ENCODE results near the gene HBM.
"Not testable (repeated sequence)": the region's sequence is repeated elsewhere in the genome, so short reads cannot be mapped to it uniquely, and the experiment has no call there.

The HBM gene

DNA sequence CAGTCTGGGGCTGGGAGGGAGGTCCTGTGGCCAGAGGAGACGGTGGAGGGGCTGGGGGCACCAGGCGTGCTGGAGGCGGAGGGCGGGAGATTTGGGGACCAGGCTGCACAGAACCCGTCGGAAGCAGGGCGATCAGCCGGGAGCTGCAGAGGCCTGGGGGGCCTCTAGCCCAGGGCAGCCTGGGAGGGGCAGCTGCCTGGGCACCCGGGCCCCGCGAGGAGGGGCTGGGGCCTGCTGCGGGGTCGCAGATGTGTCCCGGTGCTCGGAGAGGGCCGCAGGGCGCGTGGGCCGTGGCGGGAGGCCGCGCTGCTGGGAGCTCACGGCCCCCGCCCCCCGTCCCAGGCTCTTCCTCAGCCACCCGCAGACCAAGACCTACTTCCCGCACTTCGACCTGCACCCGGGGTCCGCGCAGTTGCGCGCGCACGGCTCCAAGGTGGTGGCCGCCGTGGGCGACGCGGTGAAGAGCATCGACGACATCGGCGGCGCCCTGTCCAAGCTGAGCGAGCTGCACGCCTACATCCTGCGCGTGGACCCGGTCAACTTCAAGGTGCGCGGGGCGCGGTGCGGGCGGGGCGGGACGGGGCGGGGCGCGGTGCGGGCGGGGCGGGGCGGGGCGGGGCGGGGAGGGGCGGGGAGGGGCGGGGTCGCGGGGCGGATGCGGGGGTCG is 12.1 kb upstream of the HBM start:
- H3K4me3 ChIP-seq (ENCODE audit: low read depth, low read length); H3K4ac ChIP-seq (ENCODE audit: low read depth, low read length); H3K14ac ChIP-seq (ENCODE audit: low read length); H2BK5ac ChIP-seq (ENCODE audit: low read depth, low read length, poor library complexity); H3K9ac ChIP-seq (ENCODE audit: low read length); H3K18ac ChIP-seq (ENCODE audit: low read length); DNase-seq; H3K79me1 ChIP-seq (ENCODE audit: low read length); H4K8ac ChIP-seq (ENCODE audit: low read depth, low read length); H2BK120ac ChIP-seq (ENCODE audit: insufficient read depth, low read length, poor library complexity); H2AK5ac ChIP-seq (ENCODE audit: low read length); H4K12ac ChIP-seq (ENCODE audit: low read depth, low read length); H2AFZ ChIP-seq (ENCODE audit: insufficient read depth, low read length, poor library complexity); H3K79me2 ChIP-seq (ENCODE audit: control insufficient read depth, insufficient read depth, low read length, poor library complexity); H3K27ac ChIP-seq (ENCODE audit: low read depth, low read length); H2BK12ac ChIP-seq (ENCODE audit: low read length); H3K36me3 ChIP-seq (ENCODE audit: control insufficient read depth in 1 of 2, insufficient read depth in 2 of 2, low read length in 2 of 2); H3K4me1 ChIP-seq (ENCODE audit: control insufficient read depth in 1 of 2, insufficient read depth in 2 of 2, low read length in 2 of 2); H4K91ac ChIP-seq (ENCODE audit: low read depth, low read length); H3K4me2 ChIP-seq (ENCODE audit: low read length); H3K23ac ChIP-seq (ENCODE audit: low read length); H3K9me3 ChIP-seq (ENCODE audit: insufficient read depth, low read depth, low read length): not testable (repeated sequence)
- no CpG with 5 or more reads among the region's 74 CpGs for WGBS (ENCODE audit: extremely low coverage, insufficient coverage, insufficient read length)
- peaks cover 25% of the 10 kb centered on the region for H3K27me3 ChIP-seq (ENCODE audit: insufficient read depth, low read length)

DNA sequence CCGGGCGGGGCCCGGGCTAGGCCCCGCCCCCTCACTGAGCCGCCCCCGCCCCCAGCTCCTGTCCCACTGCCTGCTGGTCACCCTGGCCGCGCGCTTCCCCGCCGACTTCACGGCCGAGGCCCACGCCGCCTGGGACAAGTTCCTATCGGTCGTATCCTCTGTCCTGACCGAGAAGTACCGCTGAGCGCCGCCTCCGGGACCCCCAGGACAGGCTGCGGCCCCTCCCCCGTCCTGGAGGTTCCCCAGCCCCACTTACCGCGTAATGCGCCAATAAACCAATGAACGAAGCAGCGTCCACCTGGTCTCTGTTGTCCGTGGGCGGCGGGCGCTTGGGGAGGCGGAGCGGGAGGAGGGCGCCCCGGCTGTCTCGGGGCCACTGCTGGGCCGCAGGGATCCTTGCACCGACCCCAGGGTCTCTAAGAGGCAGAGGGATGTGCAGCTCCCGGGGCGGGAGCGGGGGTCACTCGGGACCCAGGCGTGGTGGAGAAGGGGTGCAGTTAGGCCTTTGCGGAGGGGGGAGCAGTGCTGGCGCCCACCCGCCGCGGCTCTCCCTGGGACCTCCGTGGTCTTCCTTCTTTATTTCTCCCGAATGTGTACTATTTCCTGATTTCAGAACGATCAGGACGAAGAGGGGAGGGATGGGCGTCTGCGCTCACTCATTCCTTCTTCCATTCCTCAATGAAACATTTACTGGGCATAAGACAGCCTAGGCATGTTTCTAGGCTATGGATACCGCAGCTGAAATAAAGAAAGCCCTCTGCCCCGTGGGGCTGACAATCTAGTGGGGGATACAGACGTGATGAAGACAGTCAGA is 11.4 kb upstream of the HBM start:
- H3K79me1 ChIP-seq (ENCODE audit: low read length): no peaks in the 10 kb centered on the region
- H4K91ac ChIP-seq (ENCODE audit: low read depth, low read length): no peak overlapping the region
- H3K27me3 ChIP-seq (ENCODE audit: insufficient read depth, low read length): peaks cover 25% of the 10 kb centered on the region
- H3K9ac ChIP-seq (ENCODE audit: low read length): no peak overlapping the region
- H2AK5ac ChIP-seq (ENCODE audit: low read length): no peak overlapping the region
- H3K27ac ChIP-seq (ENCODE audit: low read depth, low read length): no peak overlapping the region
- H2BK120ac ChIP-seq (ENCODE audit: insufficient read depth, low read length, poor library complexity): no peak overlapping the region
- H3K4me3 ChIP-seq (ENCODE audit: low read depth, low read length): no peak overlapping the region
- H3K36me3 ChIP-seq (ENCODE audit: control insufficient read depth in 1 of 2, insufficient read depth in 2 of 2, low read length in 2 of 2): no peaks in the 10 kb centered on the region
- H3K23ac ChIP-seq (ENCODE audit: low read length): no peak overlapping the region
- no CpG with 5 or more reads among the region's 59 CpGs for WGBS (ENCODE audit: extremely low coverage, insufficient coverage, insufficient read length)
- H4K8ac ChIP-seq (ENCODE audit: low read depth, low read length): no peak overlapping the region
- no peak overlapping the region for H3K4ac ChIP-seq (ENCODE audit: low read depth, low read length)
- peaks cover 5 to 6% of the 10 kb centered on the region in 2 experiments for H3K4me1 ChIP-seq (ENCODE audit: control insufficient read depth in 1 of 2, insufficient read depth in 2 of 2, low read length in 2 of 2)
- peak overlapping the region; percentile 62 for H2AFZ ChIP-seq (ENCODE audit: insufficient read depth, low read length, poor library complexity)
- no peak overlapping the region for H3K14ac ChIP-seq (ENCODE audit: low read length)
- no peak overlapping the region for H2BK5ac ChIP-seq (ENCODE audit: low read depth, low read length, poor library complexity)
- H3K4me2 ChIP-seq (ENCODE audit: low read length): peak overlapping the region; percentile 69
- H3K9me3 ChIP-seq (ENCODE audit: insufficient read depth, low read depth, low read length): peaks cover 6% of the 10 kb centered on the region
- H3K79me2 ChIP-seq (ENCODE audit: control insufficient read depth, insufficient read depth, low read length, poor library complexity): no peaks in the 10 kb centered on the region
- DNase-seq: no peak
- no peak overlapping the region for H3K18ac ChIP-seq (ENCODE audit: low read length)
- no peak overlapping the region for H4K12ac ChIP-seq (ENCODE audit: low read depth, low read length)
- H2BK12ac ChIP-seq (ENCODE audit: low read length): no peak overlapping the region

DNA sequence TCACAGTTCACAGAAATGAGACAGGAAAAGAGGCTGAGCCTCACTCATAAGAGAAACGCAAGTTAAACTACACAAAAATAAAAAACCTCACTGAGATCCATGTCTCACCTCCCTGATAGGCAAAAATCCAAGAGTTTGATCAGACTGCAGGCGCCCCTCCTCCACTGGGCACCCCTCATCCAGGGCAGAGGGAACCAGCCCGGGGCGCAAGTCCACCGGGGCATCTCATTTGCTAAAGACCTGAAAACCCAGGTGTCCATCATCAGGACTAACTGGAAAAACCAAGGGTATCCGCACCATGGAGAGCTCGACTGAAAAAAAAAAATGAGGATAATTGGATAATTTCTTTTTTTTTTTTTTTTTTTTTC is 10.8 kb upstream of the HBM start:
- H3K79me2 ChIP-seq (ENCODE audit: control insufficient read depth, insufficient read depth, low read length, poor library complexity): no peaks in the 10 kb centered on the region
- peaks cover 5 to 6% of the 10 kb centered on the region in 2 experiments for H3K4me1 ChIP-seq (ENCODE audit: control insufficient read depth in 1 of 2, insufficient read depth in 2 of 2, low read length in 2 of 2)
- no peak for DNase-seq
- H3K18ac ChIP-seq (ENCODE audit: low read length): no peak overlapping the region
- no peak overlapping the region for H2AFZ ChIP-seq (ENCODE audit: insufficient read depth, low read length, poor library complexity)
- H3K14ac ChIP-seq (ENCODE audit: low read length): no peak overlapping the region
- H3K9ac ChIP-seq (ENCODE audit: low read length): no peak overlapping the region
- no peak overlapping the region for H3K4me2 ChIP-seq (ENCODE audit: low read length)
- no peak overlapping the region for H2BK5ac ChIP-seq (ENCODE audit: low read depth, low read length, poor library complexity)
- no peak overlapping the region for H4K8ac ChIP-seq (ENCODE audit: low read depth, low read length)
- H2BK120ac ChIP-seq (ENCODE audit: insufficient read depth, low read length, poor library complexity): no peak overlapping the region
- no peak overlapping the region for H3K27ac ChIP-seq (ENCODE audit: low read depth, low read length)
- no peak overlapping the region for H3K4ac ChIP-seq (ENCODE audit: low read depth, low read length)
- H2AK5ac ChIP-seq (ENCODE audit: low read length): no peak overlapping the region
- no peak overlapping the region for H4K91ac ChIP-seq (ENCODE audit: low read depth, low read length)
- no peak overlapping the region for H3K23ac ChIP-seq (ENCODE audit: low read length)
- H3K36me3 ChIP-seq (ENCODE audit: control insufficient read depth in 1 of 2, insufficient read depth in 2 of 2, low read length in 2 of 2): no peaks in the 10 kb centered on the region
- H3K9me3 ChIP-seq (ENCODE audit: insufficient read depth, low read depth, low read length): peaks cover 6% of the 10 kb centered on the region
- H4K12ac ChIP-seq (ENCODE audit: low read depth, low read length): no peak overlapping the region
- no CpG with 5 or more reads among the region's 7 CpGs for WGBS (ENCODE audit: extremely low coverage, insufficient coverage, insufficient read length)
- peaks cover 25% of the 10 kb centered on the region for H3K27me3 ChIP-seq (ENCODE audit: insufficient read depth, low read length)
- no peak overlapping the region for H2BK12ac ChIP-seq (ENCODE audit: low read length)
- H3K79me1 ChIP-seq (ENCODE audit: low read length): no peaks in the 10 kb centered on the region
- H3K4me3 ChIP-seq (ENCODE audit: low read depth, low read length): no peak overlapping the region

DNA sequence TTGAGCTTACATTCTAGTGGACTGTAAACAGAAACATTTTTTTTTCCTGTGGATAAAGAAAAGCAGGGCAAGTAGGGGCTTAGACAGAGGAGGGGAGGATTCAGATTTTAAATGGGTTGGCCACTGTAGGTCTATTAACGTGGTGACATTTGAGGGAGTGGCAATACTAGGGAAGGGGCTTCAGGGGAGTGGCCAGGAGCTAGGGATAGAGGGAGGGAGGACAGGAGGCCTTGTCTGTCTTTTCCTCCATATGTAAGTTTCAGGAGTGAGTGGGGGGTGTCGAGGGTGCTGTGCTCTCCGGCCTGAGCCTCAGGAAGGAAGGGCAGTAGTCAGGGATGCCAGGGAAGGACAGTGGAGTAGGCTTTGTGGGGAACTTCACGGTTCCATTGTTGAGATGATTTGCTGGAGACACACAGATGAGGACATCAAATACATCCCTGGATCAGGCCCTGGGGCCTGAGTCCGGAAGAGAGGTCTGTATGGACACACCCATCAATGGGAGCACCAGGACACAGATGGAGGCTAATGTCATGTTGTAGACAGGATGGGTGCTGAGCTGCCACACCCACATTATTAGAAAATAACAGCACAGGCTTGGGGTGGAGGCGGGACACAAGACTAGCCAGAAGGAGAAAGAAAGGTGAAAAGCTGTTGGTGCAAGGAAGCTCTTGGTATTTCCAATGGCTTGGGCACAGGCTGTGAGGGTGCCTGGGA is 6.5 kb upstream of the HBM start:
- H3K18ac ChIP-seq (ENCODE audit: low read length): no peak overlapping the region
- no peak overlapping the region for H2AK5ac ChIP-seq (ENCODE audit: low read length)
- H3K4me3 ChIP-seq (ENCODE audit: low read depth, low read length): no peak overlapping the region
- no peak overlapping the region for H4K12ac ChIP-seq (ENCODE audit: low read depth, low read length)
- no peak overlapping the region for H3K4ac ChIP-seq (ENCODE audit: low read depth, low read length)
- H3K9ac ChIP-seq (ENCODE audit: low read length): no peak overlapping the region
- no peak for DNase-seq
- no peak overlapping the region for H2BK5ac ChIP-seq (ENCODE audit: low read depth, low read length, poor library complexity)
- no peak overlapping the region for H2BK12ac ChIP-seq (ENCODE audit: low read length)
- no peak overlapping the region for H2AFZ ChIP-seq (ENCODE audit: insufficient read depth, low read length, poor library complexity)
- no peaks in the 10 kb centered on the region for H3K79me2 ChIP-seq (ENCODE audit: control insufficient read depth, insufficient read depth, low read length, poor library complexity)
- WGBS (ENCODE audit: extremely low coverage, insufficient coverage, insufficient read length): no CpG with 5 or more reads among the region's 6 CpGs
- H2BK120ac ChIP-seq (ENCODE audit: insufficient read depth, low read length, poor library complexity): no peak overlapping the region
- H4K91ac ChIP-seq (ENCODE audit: low read depth, low read length): no peak overlapping the region
- H4K8ac ChIP-seq (ENCODE audit: low read depth, low read length): no peak overlapping the region
- H3K4me2 ChIP-seq (ENCODE audit: low read length): no peak overlapping the region
- no peak overlapping the region for H3K14ac ChIP-seq (ENCODE audit: low read length)
- H3K27me3 ChIP-seq (ENCODE audit: insufficient read depth, low read length): peaks cover 28% of the 10 kb centered on the region
- H3K23ac ChIP-seq (ENCODE audit: low read length): no peak overlapping the region
- H3K9me3 ChIP-seq (ENCODE audit: insufficient read depth, low read depth, low read length): peaks cover 11% of the 10 kb centered on the region
- H3K4me1 ChIP-seq (ENCODE audit: control insufficient read depth in 1 of 2, insufficient read depth in 2 of 2, low read length in 2 of 2): peaks cover 4 to 5% of the 10 kb centered on the region in 2 experiments
- H3K36me3 ChIP-seq (ENCODE audit: control insufficient read depth in 1 of 2, insufficient read depth in 2 of 2, low read length in 2 of 2): no peaks in the 10 kb centered on the region
- no peaks in the 10 kb centered on the region for H3K79me1 ChIP-seq (ENCODE audit: low read length)
- no peak overlapping the region for H3K27ac ChIP-seq (ENCODE audit: low read depth, low read length)

Data from trophoblast cell (in vitro differentiated cells and primary cell).